ENCODE results near the gene DCTN1. TPM values are rescaled to one million over a fixed set of nuclear protein-coding genes. Genes with fewer than 3 reads are reported as not detected.
"Not testable (repeated sequence)": the region's sequence is repeated elsewhere in the genome, so short reads cannot be mapped to it uniquely, and the experiment has no call there.

Gene DCTN1
- total RNA-seq, 1 experiment from 2014 or later: 117 TPM

GRCh38 chr2:74423231-74424095 is 43.4 kb upstream of the DCTN1 start:
- CTCF ChIA-PET: interaction anchor here (0.7 to 0.9 kb wide), 3 partner anchors 33 to 600 kb away, joined by 3 to 4 read pairs (median 3); no protein-coding TSS in a partner anchor
- H3K27ac Mint-ChIP-seq (ENCODE audit: low read depth, unreplicated experiment): peak overlapping the region; percentile 82

GRCh38 chr2:74421221-74421870 is 41.2 kb upstream of the DCTN1 start, which contains the start of the genes C2orf81 and WDR54:
Gene C2orf81 (minus strand): TSS chr2:74421619. CDS start chr2:74421560, 59 bp downstream.
Gene WDR54 (plus strand): TSS chr2:74421730. CDS start chr2:74422154, 424 bp downstream.
- H3K36me3 Mint-ChIP-seq (ENCODE audit: insufficient read depth, unreplicated experiment): peaks cover 33% of the 10 kb centered on the region
- ChIA-PET POLR2A (interaction anchor here (0.6 to 3.7 kb wide), 12 partner anchors 9 to 684 kb away, joined by 3 to 29 read pairs (median 4); partner anchors contain the start of genes AUP1, HTRA2, INO80B and MRPL53), CTCF (interaction anchor here (0.7 to 1.3 kb wide), 4 partner anchors 17 to 53 kb away, joined by 3 read pairs; no protein-coding TSS in a partner anchor)
- no peaks in the 10 kb centered on the region for H3K9me3 Mint-ChIP-seq (ENCODE audit: unreplicated experiment)
- peak within 1 kb of the TSS; percentile 87 for H3K4me3 Mint-ChIP-seq (ENCODE audit: unreplicated experiment)
- TF ChIP-seq CTCF (IDR thresholded peaks at IDR 0.05; ENCODE audit: unreplicated experiment): no peak
- peak within 1 kb of the TSS; percentile 82 for H3K27ac Mint-ChIP-seq (ENCODE audit: low read depth, unreplicated experiment)
- peak; percentile 78 for DNase-seq (ENCODE audit: unreplicated experiment)
- peaks cover 33% of the 10 kb centered on the region for H3K4me1 Mint-ChIP-seq (ENCODE audit: insufficient read depth, unreplicated experiment)
- BruUV-seq (replicated peaks): no TSS peak
- intact Hi-C loops (cut with micrococcal nuclease): no loop called here
- no peaks in the 10 kb centered on the region for H3K27me3 Mint-ChIP-seq (ENCODE audit: insufficient read depth, unreplicated experiment)

More at GRCh38 chr2:74423231-74424095, 43.4 kb upstream of the DCTN1 start:
- Mint-ChIP-seq H3K4me1 (ENCODE audit: insufficient read depth, unreplicated experiment) (peaks cover 33% of the 10 kb centered on the region), H3K9me3 (ENCODE audit: unreplicated experiment) (no peaks in the 10 kb centered on the region), H3K36me3 (ENCODE audit: insufficient read depth, unreplicated experiment) (peaks cover 51% of the 10 kb centered on the region), H3K4me3 (ENCODE audit: unreplicated experiment) (peak overlapping the region; percentile 87), H3K27me3 (ENCODE audit: insufficient read depth, unreplicated experiment) (no peaks in the 10 kb centered on the region)
- TSS peak; percentile 4 for BruUV-seq (replicated peaks)
- POLR2A ChIA-PET: interaction anchor here (0.7 to 4.8 kb wide), 8 partner anchors 10 to 44 kb away, joined by 3 to 38 read pairs (median 16); partner anchors contain the start of genes INO80B, RTKN and WBP1
- no peak for TF ChIP-seq CTCF (IDR thresholded peaks at IDR 0.05; ENCODE audit: unreplicated experiment)
- intact Hi-C loops (cut with micrococcal nuclease): no loop called here
- no peak for DNase-seq (ENCODE audit: unreplicated experiment)

- Mint-ChIP-seq H3K4me1 (ENCODE audit: insufficient read depth, unreplicated experiment) (peaks cover 30% of the 10 kb centered on the region), H3K27ac (ENCODE audit: low read depth, unreplicated experiment) (peak overlapping the region; percentile 82), H3K36me3 (ENCODE audit: insufficient read depth, unreplicated experiment) (peaks cover 26% of the 10 kb centered on the region), H3K4me3 (ENCODE audit: unreplicated experiment) (peak overlapping the region; percentile 87)
- POLR2A ChIA-PET: interaction anchor here (0.6 to 3.7 kb wide), 12 partner anchors 11 to 684 kb away, joined by 3 to 29 read pairs (median 4); partner anchors contain the start of genes AUP1, HTRA2, INO80B and MRPL53
- H3K9me3 Mint-ChIP-seq (ENCODE audit: unreplicated experiment); intact Hi-C loops (cut with micrococcal nuclease); DNase-seq (ENCODE audit: unreplicated experiment); BruUV-seq (replicated peaks); H3K27me3 Mint-ChIP-seq (ENCODE audit: insufficient read depth, unreplicated experiment): not testable (repeated sequence)
- CTCF ChIA-PET: interaction anchor here (1.3 kb wide), 1 partner anchor 20 kb away, joined by 3 read pairs; no protein-coding TSS in a partner anchor
Observed at GRCh38 chr2:74420443-74421103, 40.5 kb upstream of the DCTN1 start.

GRCh38 chr2:74420006-74420405 is 39.9 kb upstream of the DCTN1 start:
- intact Hi-C loops (cut with micrococcal nuclease): no loop called here
- Mint-ChIP-seq H3K9me3 (ENCODE audit: unreplicated experiment) (no peaks in the 10 kb centered on the region), H3K4me3 (ENCODE audit: unreplicated experiment) (no peak overlapping the region), H3K27ac (ENCODE audit: low read depth, unreplicated experiment) (no peak overlapping the region), H3K4me1 (ENCODE audit: insufficient read depth, unreplicated experiment) (peaks cover 27% of the 10 kb centered on the region), H3K36me3 (ENCODE audit: insufficient read depth, unreplicated experiment) (peaks cover 20% of the 10 kb centered on the region), H3K27me3 (ENCODE audit: insufficient read depth, unreplicated experiment) (no peaks in the 10 kb centered on the region)
- ChIA-PET POLR2A (interaction anchor here (0.7 to 3.7 kb wide), 3 partner anchors 12 to 38 kb away, joined by 3 to 19 read pairs (median 4); partner anchors contain the start of gene WBP1), CTCF (no interaction called here)
- BruUV-seq (replicated peaks): no TSS peak
- TF ChIP-seq CTCF (IDR thresholded peaks at IDR 0.05; ENCODE audit: unreplicated experiment): no peak
- DNase-seq (ENCODE audit: unreplicated experiment): no peak

Data from MCF 10A (cell line).